ENCODE data around the gene RGS6. TPM values are rescaled to one million over a fixed set of nuclear protein-coding genes. Genes with fewer than 3 reads are reported as not detected.

Gene RGS6
- total and polyA plus RNA-seq, 2 donors (not counting 1 experiment from before 2014, with no cell fraction given): not detected

DNA sequence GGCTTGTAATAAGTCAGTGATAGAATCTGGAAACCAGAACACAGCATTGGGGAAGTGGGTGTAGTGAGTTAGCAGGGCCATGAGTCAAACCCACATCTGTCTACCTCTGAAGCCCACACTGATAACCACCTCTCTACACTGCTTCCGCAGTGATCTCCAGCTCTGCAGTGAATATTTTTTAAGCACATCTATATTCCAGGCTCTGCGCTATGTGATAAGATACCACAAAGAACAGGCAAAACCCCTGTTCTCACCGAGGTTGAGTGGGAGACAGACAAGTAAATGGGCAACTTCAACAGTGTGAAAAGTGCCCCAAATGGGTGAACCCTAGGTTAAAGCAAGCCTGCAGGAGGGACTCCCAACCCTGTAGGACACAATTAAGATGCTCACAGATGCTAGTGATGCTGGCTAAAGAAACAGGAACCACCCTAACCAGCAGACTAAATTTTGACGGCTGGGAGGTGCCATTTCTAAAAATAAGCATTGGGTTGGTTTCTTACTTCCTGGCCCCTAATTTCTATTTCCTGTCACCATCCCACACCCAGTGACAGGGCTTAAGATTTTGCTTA, 586.7 kb downstream of the RGS6 start:
- peak in 1 of 2 donors; percentile 59 for DNase-seq (ENCODE audit: low read depth in 2 of 2)

DNA sequence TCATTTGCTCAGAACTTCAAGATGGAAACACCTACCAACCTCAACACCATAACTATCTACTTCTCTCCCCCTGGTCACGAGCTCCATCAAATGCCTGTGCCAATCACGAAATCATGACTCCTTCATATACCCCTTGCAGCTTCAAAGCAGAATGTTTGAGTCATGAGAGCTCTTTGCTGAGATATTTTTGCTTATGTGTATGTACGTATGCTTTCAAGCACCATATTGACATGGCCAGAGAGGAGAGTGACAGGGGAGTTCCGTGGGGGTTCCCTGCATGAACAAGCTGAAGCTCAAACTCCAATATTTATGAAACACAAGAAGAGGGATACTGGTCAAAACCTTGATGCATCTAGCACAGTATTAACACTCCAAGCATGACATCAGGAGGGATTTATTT, 587.3 kb downstream of the RGS6 start:
- peaks cover 4% of the 10 kb centered on the region for H3K4me1 ChIP-seq (ENCODE audit: control insufficient read depth, extremely low read depth, insufficient read depth, low read length)
- no peaks in the 10 kb centered on the region for H3K9me3 ChIP-seq (ENCODE audit: control insufficient read depth, insufficient read depth, low read depth, low read length)
- no peaks in the 10 kb centered on the region for H3K79me2 ChIP-seq (ENCODE audit: control insufficient read depth, insufficient read depth, low read length)
- H4K20me1 ChIP-seq (ENCODE audit: control insufficient read depth, extremely low read depth, insufficient read depth, low read length): no peaks in the 10 kb centered on the region
- no peaks in the 10 kb centered on the region for H3K36me3 ChIP-seq (ENCODE audit: control insufficient read depth, insufficient read depth, low read length)
- H3K4me3 ChIP-seq (replicated peaks in 1 of 4; ENCODE audit: control extremely low read depth in 1 of 4, insufficient read depth in 1 of 4, low read depth in 3 of 4, low read length in 4 of 4): no peak overlapping the region
- no peak overlapping the region for H3K27ac ChIP-seq (ENCODE audit: insufficient read depth, low read length)
- TF ChIP-seq, protein P1, sequence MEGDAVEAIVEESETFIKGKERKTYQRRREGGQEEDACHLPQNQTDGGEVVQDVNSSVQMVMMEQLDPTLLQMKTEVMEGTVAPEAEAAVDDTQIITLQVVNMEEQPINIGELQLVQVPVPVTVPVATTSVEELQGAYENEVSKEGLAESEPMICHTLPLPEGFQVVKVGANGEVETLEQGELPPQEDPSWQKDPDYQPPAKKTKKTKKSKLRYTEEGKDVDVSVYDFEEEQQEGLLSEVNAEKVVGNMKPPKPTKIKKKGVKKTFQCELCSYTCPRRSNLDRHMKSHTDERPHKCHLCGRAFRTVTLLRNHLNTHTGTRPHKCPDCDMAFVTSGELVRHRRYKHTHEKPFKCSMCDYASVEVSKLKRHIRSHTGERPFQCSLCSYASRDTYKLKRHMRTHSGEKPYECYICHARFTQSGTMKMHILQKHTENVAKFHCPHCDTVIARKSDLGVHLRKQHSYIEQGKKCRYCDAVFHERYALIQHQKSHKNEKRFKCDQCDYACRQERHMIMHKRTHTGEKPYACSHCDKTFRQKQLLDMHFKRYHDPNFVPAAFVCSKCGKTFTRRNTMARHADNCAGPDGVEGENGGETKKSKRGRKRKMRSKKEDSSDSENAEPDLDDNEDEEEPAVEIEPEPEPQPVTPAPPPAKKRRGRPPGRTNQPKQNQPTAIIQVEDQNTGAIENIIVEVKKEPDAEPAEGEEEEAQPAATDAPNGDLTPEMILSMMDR (conservative IDR thresholded peaks at IDR 0.05 in 1 of 2, IDR thresholded peaks at IDR 0.05 in 1 of 2; ENCODE audit: low read depth in 1 of 2, low read length in 2 of 2): no peak
- no peak for TF ChIP-seq EZH2 (IDR thresholded peaks at IDR 0.05; ENCODE audit: low read length, missing control alignments)
- H3K4me2 ChIP-seq (ENCODE audit: extremely low read depth, insufficient read depth, low read length): no peak overlapping the region
- H2AFZ ChIP-seq (ENCODE audit: low read length): no peak overlapping the region
- DNase-seq (ENCODE audit: low read depth in 2 of 2): no peak
- H3K9ac ChIP-seq (ENCODE audit: insufficient read depth, low read length): no peak overlapping the region
- H3K27me3 ChIP-seq (ENCODE audit: control insufficient read depth, insufficient read depth, low read length): no peaks in the 10 kb centered on the region

More for the DNA sequence above, 586.7 kb downstream of the RGS6 start:
- Histone ChIP-seq H4K20me1 (ENCODE audit: control insufficient read depth, extremely low read depth, insufficient read depth, low read length) (no peaks in the 10 kb centered on the region), H2AFZ (ENCODE audit: low read length) (no peak overlapping the region), H3K9me3 (ENCODE audit: control insufficient read depth, insufficient read depth, low read depth, low read length) (no peaks in the 10 kb centered on the region), H3K27me3 (ENCODE audit: control insufficient read depth, insufficient read depth, low read length) (no peaks in the 10 kb centered on the region), H3K79me2 (ENCODE audit: control insufficient read depth, insufficient read depth, low read length) (no peaks in the 10 kb centered on the region), H3K9ac (ENCODE audit: insufficient read depth, low read length) (no peak overlapping the region), H3K4me3 (replicated peaks in 1 of 4; ENCODE audit: control extremely low read depth in 1 of 4, insufficient read depth in 1 of 4, low read depth in 3 of 4, low read length in 4 of 4) (no peak overlapping the region), H3K4me1 (ENCODE audit: control insufficient read depth, extremely low read depth, insufficient read depth, low read length) (peaks cover 4% of the 10 kb centered on the region), H3K36me3 (ENCODE audit: control insufficient read depth, insufficient read depth, low read length) (no peaks in the 10 kb centered on the region), H3K27ac (ENCODE audit: insufficient read depth, low read length) (no peak overlapping the region), H3K4me2 (ENCODE audit: extremely low read depth, insufficient read depth, low read length) (no peak overlapping the region)
- TF ChIP-seq EZH2 (IDR thresholded peaks at IDR 0.05; ENCODE audit: low read length, missing control alignments): no peak
- TF ChIP-seq, protein P1 (conservative IDR thresholded peaks at IDR 0.05 in 1 of 2, IDR thresholded peaks at IDR 0.05 in 1 of 2; ENCODE audit: low read depth in 1 of 2, low read length in 2 of 2): no peak

- Histone ChIP-seq H3K9ac (ENCODE audit: insufficient read depth, low read length) (no peak overlapping the region), H3K4me1 (ENCODE audit: control insufficient read depth, extremely low read depth, insufficient read depth, low read length) (peaks cover 5% of the 10 kb centered on the region), H3K27ac (ENCODE audit: insufficient read depth, low read length) (no peak overlapping the region), H3K79me2 (ENCODE audit: control insufficient read depth, insufficient read depth, low read length) (no peaks in the 10 kb centered on the region), H3K9me3 (ENCODE audit: control insufficient read depth, insufficient read depth, low read depth, low read length) (no peaks in the 10 kb centered on the region), H3K27me3 (ENCODE audit: control insufficient read depth, insufficient read depth, low read length) (no peaks in the 10 kb centered on the region), H3K4me2 (ENCODE audit: extremely low read depth, insufficient read depth, low read length) (no peak overlapping the region), H2AFZ (ENCODE audit: low read length) (no peak overlapping the region), H4K20me1 (ENCODE audit: control insufficient read depth, extremely low read depth, insufficient read depth, low read length) (no peaks in the 10 kb centered on the region), H3K36me3 (ENCODE audit: control insufficient read depth, insufficient read depth, low read length) (no peaks in the 10 kb centered on the region), H3K4me3 (replicated peaks in 1 of 4; ENCODE audit: control extremely low read depth in 1 of 4, insufficient read depth in 1 of 4, low read depth in 3 of 4, low read length in 4 of 4) (no peak overlapping the region)
- DNase-seq (ENCODE audit: low read depth in 2 of 2): no peak
- TF ChIP-seq, protein P1 (conservative IDR thresholded peaks at IDR 0.05 in 1 of 2, IDR thresholded peaks at IDR 0.05 in 1 of 2; ENCODE audit: low read depth in 1 of 2, low read length in 2 of 2): no peak
- no peak for TF ChIP-seq EZH2 (IDR thresholded peaks at IDR 0.05; ENCODE audit: low read length, missing control alignments)
Measured at GRCh38 chr14:72521045-72521444, 588.8 kb downstream of the RGS6 start.

Measured in fibroblast of lung (primary cell).